ENCODE measurements around the gene MUC5B. TPM values are rescaled to one million over a fixed set of nuclear protein-coding genes. Genes with fewer than 3 reads are reported as not detected.

The MUC5B gene
- total RNA-seq, 1 experiment from 2014 or later: not detected

DNA sequence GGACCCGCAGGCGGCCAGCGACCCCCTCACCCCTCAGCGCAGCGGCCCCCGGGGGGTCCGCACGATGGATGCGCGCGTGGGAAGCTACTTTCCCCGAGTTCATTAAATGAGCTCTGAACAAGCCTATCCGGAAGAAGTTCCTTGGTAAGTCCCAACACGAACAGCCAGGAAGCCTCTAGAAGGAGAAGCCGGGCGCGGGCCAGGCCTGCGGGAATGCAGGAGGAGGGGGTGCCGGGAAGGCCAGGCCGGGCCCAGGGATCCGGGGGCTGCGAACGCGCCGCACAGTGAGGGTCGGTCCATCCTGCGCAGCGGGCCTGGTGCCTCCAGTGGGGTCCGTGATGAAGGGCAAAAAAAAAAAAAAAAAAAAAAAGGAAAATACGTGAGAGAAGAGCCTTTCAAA, 49.7 kb downstream of the MUC5B start:
- Histone ChIP-seq H3K27ac (ENCODE audit: low read depth, low read length, poor library complexity, severe bottlenecking) (no peak overlapping the region), H3K9me3 (ENCODE audit: low read depth, low read length, poor library complexity, severe bottlenecking) (no peaks in the 10 kb centered on the region), H3K4me3 (ENCODE audit: low read depth, low read length, poor library complexity, severe bottlenecking) (no peak overlapping the region), H3K36me3 (ENCODE audit: insufficient read depth, low read length, poor library complexity, severe bottlenecking) (no peaks in the 10 kb centered on the region), H3K27me3 (replicated peaks; ENCODE audit: insufficient read depth, low read depth, low read length, poor library complexity) (no peaks in the 10 kb centered on the region), H3K4me1 (ENCODE audit: insufficient read depth, low read length, poor library complexity, severe bottlenecking) (peaks cover 14% of the 10 kb centered on the region)
- CTCF ChIA-PET: no interaction called here
- POLR2A ChIA-PET (ENCODE audit: low non-redundant PET): no interaction called here
- no peak for DNase-seq (ENCODE audit: low spot score)
- no peak for TF ChIP-seq EZH2 (IDR thresholded peaks at IDR 0.05; ENCODE audit: borderline replicate concordance, low read depth, low read length, poor library complexity, severe bottlenecking)
- TF ChIP-seq, protein P1, sequence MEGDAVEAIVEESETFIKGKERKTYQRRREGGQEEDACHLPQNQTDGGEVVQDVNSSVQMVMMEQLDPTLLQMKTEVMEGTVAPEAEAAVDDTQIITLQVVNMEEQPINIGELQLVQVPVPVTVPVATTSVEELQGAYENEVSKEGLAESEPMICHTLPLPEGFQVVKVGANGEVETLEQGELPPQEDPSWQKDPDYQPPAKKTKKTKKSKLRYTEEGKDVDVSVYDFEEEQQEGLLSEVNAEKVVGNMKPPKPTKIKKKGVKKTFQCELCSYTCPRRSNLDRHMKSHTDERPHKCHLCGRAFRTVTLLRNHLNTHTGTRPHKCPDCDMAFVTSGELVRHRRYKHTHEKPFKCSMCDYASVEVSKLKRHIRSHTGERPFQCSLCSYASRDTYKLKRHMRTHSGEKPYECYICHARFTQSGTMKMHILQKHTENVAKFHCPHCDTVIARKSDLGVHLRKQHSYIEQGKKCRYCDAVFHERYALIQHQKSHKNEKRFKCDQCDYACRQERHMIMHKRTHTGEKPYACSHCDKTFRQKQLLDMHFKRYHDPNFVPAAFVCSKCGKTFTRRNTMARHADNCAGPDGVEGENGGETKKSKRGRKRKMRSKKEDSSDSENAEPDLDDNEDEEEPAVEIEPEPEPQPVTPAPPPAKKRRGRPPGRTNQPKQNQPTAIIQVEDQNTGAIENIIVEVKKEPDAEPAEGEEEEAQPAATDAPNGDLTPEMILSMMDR (conservative IDR thresholded peaks at IDR 0.05; ENCODE audit: low read depth, low read length): no peak
- intact Hi-C loops (cut with micrococcal nuclease; ENCODE audit: unreplicated experiment): no loop called here
- BruUV-seq (replicated peaks): no TSS peak

DNA sequence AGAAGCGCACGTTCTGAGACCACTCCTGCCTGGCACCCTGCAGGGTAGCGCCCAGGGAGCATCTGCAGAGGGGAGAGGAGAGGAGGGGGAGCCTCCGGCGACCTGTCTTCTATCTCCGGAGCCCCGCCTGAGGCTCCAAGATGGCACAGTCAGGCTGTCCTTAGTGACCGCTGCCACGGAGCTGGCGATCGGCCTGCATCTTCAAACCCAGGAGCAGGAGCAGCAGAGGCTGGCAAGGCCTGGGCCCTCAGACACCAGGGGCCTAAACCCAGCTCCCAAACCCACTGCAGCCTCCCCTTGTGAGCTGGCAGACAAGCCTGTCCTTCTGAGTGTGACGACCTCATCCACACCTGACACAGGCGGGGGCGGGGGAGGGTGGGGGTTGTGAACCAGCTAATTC, 51.6 kb downstream of the MUC5B start:
- Histone ChIP-seq H3K27ac (ENCODE audit: low read depth, low read length, poor library complexity, severe bottlenecking) (no peak overlapping the region), H3K4me3 (ENCODE audit: low read depth, low read length, poor library complexity, severe bottlenecking) (no peak overlapping the region), H3K36me3 (ENCODE audit: insufficient read depth, low read length, poor library complexity, severe bottlenecking) (no peaks in the 10 kb centered on the region), H3K9me3 (ENCODE audit: low read depth, low read length, poor library complexity, severe bottlenecking) (no peaks in the 10 kb centered on the region), H3K27me3 (replicated peaks; ENCODE audit: insufficient read depth, low read depth, low read length, poor library complexity) (no peaks in the 10 kb centered on the region), H3K4me1 (ENCODE audit: insufficient read depth, low read length, poor library complexity, severe bottlenecking) (peaks cover 14% of the 10 kb centered on the region)
- POLR2A ChIA-PET (ENCODE audit: low non-redundant PET): no interaction called here
- intact Hi-C loops (cut with micrococcal nuclease; ENCODE audit: unreplicated experiment): no loop called here
- TF ChIP-seq EZH2 (IDR thresholded peaks at IDR 0.05; ENCODE audit: borderline replicate concordance, low read depth, low read length, poor library complexity, severe bottlenecking): no peak
- TF ChIP-seq, protein P1 (conservative IDR thresholded peaks at IDR 0.05; ENCODE audit: low read depth, low read length): no peak
- DNase-seq (ENCODE audit: low spot score): no peak
- CTCF ChIA-PET: no interaction called here
- BruUV-seq (replicated peaks): no TSS peak

DNA sequence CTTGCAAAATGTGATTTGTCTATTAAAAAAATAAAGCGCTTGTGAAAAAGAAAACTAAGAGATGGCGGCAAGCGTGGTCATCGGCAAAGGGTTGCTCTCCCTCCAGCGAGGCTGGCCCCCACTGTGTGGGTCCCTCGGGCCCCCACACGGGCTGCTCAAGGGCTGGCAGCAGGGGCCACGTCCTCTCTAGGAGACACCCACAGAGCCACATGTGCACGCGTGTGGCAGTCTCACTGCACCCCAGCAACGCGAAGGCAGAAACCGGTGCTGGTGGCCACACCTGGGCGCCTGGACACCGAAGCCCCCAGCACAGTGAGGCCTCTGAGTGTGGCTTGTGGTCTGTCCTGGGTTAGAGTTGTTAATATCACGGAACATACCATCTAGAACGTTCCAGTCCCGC, 52.2 kb downstream of the MUC5B start:
- TF ChIP-seq, protein P1 (conservative IDR thresholded peaks at IDR 0.05; ENCODE audit: low read depth, low read length): no peak
- TF ChIP-seq EZH2 (IDR thresholded peaks at IDR 0.05; ENCODE audit: borderline replicate concordance, low read depth, low read length, poor library complexity, severe bottlenecking): no peak
- intact Hi-C loops (cut with micrococcal nuclease; ENCODE audit: unreplicated experiment): no loop called here
- CTCF ChIA-PET: no interaction called here

More for the DNA sequence above, 52.2 kb downstream of the MUC5B start:
- DNase-seq (ENCODE audit: low spot score): no peak
- Histone ChIP-seq H3K36me3 (ENCODE audit: insufficient read depth, low read length, poor library complexity, severe bottlenecking) (peaks cover 3% of the 10 kb centered on the region), H3K27me3 (replicated peaks; ENCODE audit: insufficient read depth, low read depth, low read length, poor library complexity) (no peaks in the 10 kb centered on the region), H3K4me1 (ENCODE audit: insufficient read depth, low read length, poor library complexity, severe bottlenecking) (peaks cover 14% of the 10 kb centered on the region), H3K27ac (ENCODE audit: low read depth, low read length, poor library complexity, severe bottlenecking) (no peak overlapping the region), H3K4me3 (ENCODE audit: low read depth, low read length, poor library complexity, severe bottlenecking) (no peak overlapping the region), H3K9me3 (ENCODE audit: low read depth, low read length, poor library complexity, severe bottlenecking) (no peaks in the 10 kb centered on the region)
- no TSS peak for BruUV-seq (replicated peaks)
- POLR2A ChIA-PET (ENCODE audit: low non-redundant PET): no interaction called here
